DOHH2 (cell line): ENCODE measurements around the gene FAM151A.

Experiments used
- CTCF ChIP-seq: fragments of 200-600 bp; sonication (generic); IDR thresholded peaks from one replicate; pipeline ENCODE4 v1.5.1; 2014; ENCODE audit warnings: antibody characterized with exemption, mild to moderate bottlenecking, low read depth, low read length; ENCODE audit not compliant: poor library complexity, severe bottlenecking
- EZH2phosphoT487 ChIP-seq: fragments of 200-600 bp; sonication (generic); IDR thresholded peaks from 2 replicates; pipeline ENCODE4 v1.6.1; 2017; ENCODE audit warnings: borderline replicate concordance, mild to moderate bottlenecking, antibody characterized with exemption, low read length, moderate library complexity, mixed read lengths

DNA sequence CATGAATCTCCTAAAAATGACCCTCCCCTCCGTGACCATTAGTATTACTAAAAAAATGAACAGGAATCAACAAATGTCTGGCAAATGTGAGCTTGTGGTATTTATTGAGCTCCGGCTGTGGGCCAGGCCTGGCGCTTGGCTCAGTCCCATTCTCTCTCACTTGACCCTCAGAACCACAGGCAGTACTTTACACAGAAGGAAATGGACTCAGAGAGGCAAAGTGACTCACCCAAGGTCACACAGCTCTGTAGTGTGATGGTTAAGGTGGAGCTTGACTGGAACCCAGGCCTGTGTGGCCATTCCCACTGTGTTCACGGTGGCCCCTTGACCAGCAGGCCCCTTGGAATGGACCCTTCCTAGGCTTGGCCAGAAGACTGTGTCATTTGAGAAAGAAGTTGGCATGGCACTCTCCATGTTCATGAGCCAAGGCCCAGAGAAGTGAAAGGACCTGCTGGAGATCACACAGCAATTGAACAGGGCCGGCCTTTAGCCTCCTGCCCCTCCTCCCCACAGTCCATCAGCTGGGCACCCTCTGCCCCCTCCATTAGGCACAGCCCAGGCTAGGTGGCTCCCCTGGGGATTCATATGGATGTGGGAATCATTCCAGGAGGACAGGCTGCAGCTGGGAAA lies 32.1 kb downstream of the FAM151A start:
- TF ChIP-seq CTCF: no peak
- no peak for TF ChIP-seq EZH2phosphoT487
